Right lobe of liver (tissue), 4 donors: ENCODE results near the gene SOX18.

Experiments used
- POLR2A ChIP-seq: fragments of 450-650 bp; IDR thresholded peaks from one replicate; pipeline ENCODE4 v1.6.1; 2017; ENCODE audit warnings: antibody characterized with exemption, mild to moderate bottlenecking
- TF ChIP-seq, protein P1 (sequence below), 4 donors: fragments of 200-600 bp in 3 of 4; fragments of 450-650 bp in 1 of 4; IDR thresholded peaks; one replicate each; pipeline versions ENCODE4 v1.5.1 to v1.8.0; 2016 to 2022; ENCODE audit warnings: antibody characterized with exemption in 4 of 4, mild to moderate bottlenecking in 2 of 4
- donor health status: DM: no; HTN: no; CAD: no.
- donor health status: DM: no; HTN: no; CAD: no.
- donor health status: DM: no; HTN: yes; CAD: no.

DNA sequence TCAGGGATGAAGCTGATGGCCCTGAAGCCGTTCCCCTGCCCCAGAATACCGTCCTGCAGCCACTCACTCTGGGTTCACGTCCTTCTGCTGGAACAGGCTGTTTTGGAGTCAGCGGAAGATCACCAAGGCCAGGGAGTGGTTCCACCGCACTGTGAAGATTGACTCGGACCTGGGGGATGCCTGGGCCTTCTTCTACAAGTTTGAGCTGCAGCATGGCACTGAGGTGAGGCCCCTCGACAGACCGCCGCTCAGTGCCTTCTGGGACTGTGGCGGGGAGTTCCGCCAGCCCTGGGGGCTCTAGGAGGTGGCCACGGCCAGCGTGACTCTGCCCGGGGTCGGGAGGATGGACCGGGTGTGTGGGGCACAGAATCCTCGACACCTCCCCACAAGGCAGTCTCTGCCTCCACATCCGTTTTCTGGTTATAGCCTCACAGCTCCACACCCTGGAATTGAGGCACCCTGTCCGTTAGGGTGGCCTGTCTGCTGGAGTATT, 17.6 kb downstream of the SOX18 start:
- TF ChIP-seq, protein P1, sequence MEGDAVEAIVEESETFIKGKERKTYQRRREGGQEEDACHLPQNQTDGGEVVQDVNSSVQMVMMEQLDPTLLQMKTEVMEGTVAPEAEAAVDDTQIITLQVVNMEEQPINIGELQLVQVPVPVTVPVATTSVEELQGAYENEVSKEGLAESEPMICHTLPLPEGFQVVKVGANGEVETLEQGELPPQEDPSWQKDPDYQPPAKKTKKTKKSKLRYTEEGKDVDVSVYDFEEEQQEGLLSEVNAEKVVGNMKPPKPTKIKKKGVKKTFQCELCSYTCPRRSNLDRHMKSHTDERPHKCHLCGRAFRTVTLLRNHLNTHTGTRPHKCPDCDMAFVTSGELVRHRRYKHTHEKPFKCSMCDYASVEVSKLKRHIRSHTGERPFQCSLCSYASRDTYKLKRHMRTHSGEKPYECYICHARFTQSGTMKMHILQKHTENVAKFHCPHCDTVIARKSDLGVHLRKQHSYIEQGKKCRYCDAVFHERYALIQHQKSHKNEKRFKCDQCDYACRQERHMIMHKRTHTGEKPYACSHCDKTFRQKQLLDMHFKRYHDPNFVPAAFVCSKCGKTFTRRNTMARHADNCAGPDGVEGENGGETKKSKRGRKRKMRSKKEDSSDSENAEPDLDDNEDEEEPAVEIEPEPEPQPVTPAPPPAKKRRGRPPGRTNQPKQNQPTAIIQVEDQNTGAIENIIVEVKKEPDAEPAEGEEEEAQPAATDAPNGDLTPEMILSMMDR (IDR thresholded peaks at IDR 0.05), result no peak
- no peak for TF ChIP-seq POLR2A
